GM12872 (cell line): ENCODE data around the gene CHST14.

Experiments used
- CTCF ChIP-seq: IDR thresholded peaks from 3 replicates; pipeline ENCODE4 v1.5.1; 2011; ENCODE audit warnings: low read depth, mild to moderate bottlenecking, low read length, moderate library complexity; ENCODE audit not compliant: insufficient read depth

CHST14 gene

GRCh38 chr15:40443255-40443654, 27.5 kb upstream of the CHST14 start:
- no peak for TF ChIP-seq CTCF

- no peak for TF ChIP-seq CTCF
These were observed 26.9 kb upstream of the CHST14 start for GRCh38 chr15:40443846-40444245.

GRCh38 chr15:40444736-40445135, 26.0 kb upstream of the CHST14 start:
- no peak for TF ChIP-seq CTCF

- no peak for TF ChIP-seq CTCF
These were observed 25.3 kb upstream of the CHST14 start for GRCh38 chr15:40445421-40445922.

GRCh38 chr15:40446144-40446543, 24.6 kb upstream of the CHST14 start:
- no peak for TF ChIP-seq CTCF

GRCh38 chr15:40448354-40448753, 22.4 kb upstream of the CHST14 start:
- no peak for TF ChIP-seq CTCF

- no peak for TF ChIP-seq CTCF
These were observed 21.5 kb upstream of the CHST14 start for GRCh38 chr15:40449275-40449674.

- no peak for TF ChIP-seq CTCF
These were observed 20.7 kb upstream of the CHST14 start for GRCh38 chr15:40450047-40450446.
